ENCODE measurements around the gene MRPL34.

Gene MRPL34

GRCh38 chr19:17303167-17303939, 2.3 kb upstream of the MRPL34 start, which contains the start of gene ABHD8:
ABHD8 (minus strand) TSS chr19:17303425; CDS start chr19:17301616, 1,809 bp downstream.
- in situ Hi-C loops (cut with HindIII; ENCODE audit: low pct_ligation_motif_present, low sequenced_read_pairs): no loop called here
- Histone ChIP-seq H3K27me3 (replicated peaks) (no peaks in the 10 kb centered on the region), H3K27ac (no peak within 1 kb of the TSS), H3K4me3 (ENCODE audit: low read depth, low read length) (peak within 1 kb of the TSS; percentile 61), H3K36me3 (replicated peaks) (no peaks in the 10 kb centered on the region)
- TF ChIP-seq CTCF (IDR thresholded peaks at IDR 0.05; ENCODE audit: low read depth, low read length, missing control alignments): peak; percentile 38
- DNase-seq: peak; percentile 89

GRCh38 chr19:17303940-17304267, 1.8 kb upstream of the MRPL34 start:
- in situ Hi-C loops (cut with HindIII; ENCODE audit: low pct_ligation_motif_present, low sequenced_read_pairs): no loop called here
- no peak overlapping the region for H3K27ac ChIP-seq
- no peak for DNase-seq
- no peaks in the 10 kb centered on the region for H3K27me3 ChIP-seq (replicated peaks)
- no peak overlapping the region for H3K4me3 ChIP-seq (ENCODE audit: low read depth, low read length)
- no peak for TF ChIP-seq CTCF (IDR thresholded peaks at IDR 0.05; ENCODE audit: low read depth, low read length, missing control alignments)
- H3K36me3 ChIP-seq (replicated peaks): no peaks in the 10 kb centered on the region

GRCh38 chr19:17304386-17305215, 1.1 kb upstream of the MRPL34 start:
- H3K27ac ChIP-seq: no peak overlapping the region
- DNase-seq: no peak

GRCh38 chr19:17305216-17305516, 506 bp upstream of the MRPL34 start:
- Histone ChIP-seq H3K27me3 (replicated peaks) (no peaks in the 10 kb centered on the region), H3K4me3 (ENCODE audit: low read depth, low read length) (peak overlapping the region; percentile 84), H3K36me3 (replicated peaks) (no peaks in the 10 kb centered on the region), H3K27ac (no peak overlapping the region)
- DNase-seq: no peak
- no peak for TF ChIP-seq CTCF (IDR thresholded peaks at IDR 0.05; ENCODE audit: low read depth, low read length, missing control alignments)
- in situ Hi-C loops (cut with HindIII; ENCODE audit: low pct_ligation_motif_present, low sequenced_read_pairs): no loop called here

More at GRCh38 chr19:17304386-17305215, 1.1 kb upstream of the MRPL34 start:
- in situ Hi-C loops (cut with HindIII; ENCODE audit: low pct_ligation_motif_present, low sequenced_read_pairs): no loop called here
- no peak for TF ChIP-seq CTCF (IDR thresholded peaks at IDR 0.05; ENCODE audit: low read depth, low read length, missing control alignments)
- H3K27me3 ChIP-seq (replicated peaks): no peaks in the 10 kb centered on the region
- H3K4me3 ChIP-seq (ENCODE audit: low read depth, low read length): no peak overlapping the region
- no peaks in the 10 kb centered on the region for H3K36me3 ChIP-seq (replicated peaks)

- Histone ChIP-seq H3K27ac (peak overlapping the region; percentile 40), H3K4me3 (ENCODE audit: low read depth, low read length) (peak overlapping the region; percentile 84), H3K27me3 (replicated peaks) (no peaks in the 10 kb centered on the region), H3K36me3 (replicated peaks) (no peaks in the 10 kb centered on the region)
- in situ Hi-C loops (cut with HindIII; ENCODE audit: low pct_ligation_motif_present, low sequenced_read_pairs): no loop called here
- no peak for DNase-seq
- TF ChIP-seq CTCF (IDR thresholded peaks at IDR 0.05; ENCODE audit: low read depth, low read length, missing control alignments): no peak
Observed at GRCh38 chr19:17306285-17306714, 628 bp downstream of the MRPL34 start.

Data from brain microvascular endothelial cell (primary cell).